GM19468 (cell line): ENCODE measurements around the gene COQ8A.
"Not testable (repeated sequence)": the region's sequence is repeated elsewhere in the genome, so short reads cannot be mapped to it uniquely, and the experiment has no call there.

Experiments used
- ATAC-seq: cut with Tn5 transposase; IDR thresholded peaks from one replicate; pipeline ENCODE4 v1.9.1; 2021; ENCODE audit warnings: mild to moderate bottlenecking, moderate library complexity, moderate number of reproducible peaks; ENCODE audit not compliant: unreplicated experiment; ENCODE audit errors: extremely low read depth

COQ8A gene

GRCh38 chr1:226999579-226999978 is 59.5 kb downstream of the COQ8A start:
- ATAC-seq, result not testable (repeated sequence)

DNA sequence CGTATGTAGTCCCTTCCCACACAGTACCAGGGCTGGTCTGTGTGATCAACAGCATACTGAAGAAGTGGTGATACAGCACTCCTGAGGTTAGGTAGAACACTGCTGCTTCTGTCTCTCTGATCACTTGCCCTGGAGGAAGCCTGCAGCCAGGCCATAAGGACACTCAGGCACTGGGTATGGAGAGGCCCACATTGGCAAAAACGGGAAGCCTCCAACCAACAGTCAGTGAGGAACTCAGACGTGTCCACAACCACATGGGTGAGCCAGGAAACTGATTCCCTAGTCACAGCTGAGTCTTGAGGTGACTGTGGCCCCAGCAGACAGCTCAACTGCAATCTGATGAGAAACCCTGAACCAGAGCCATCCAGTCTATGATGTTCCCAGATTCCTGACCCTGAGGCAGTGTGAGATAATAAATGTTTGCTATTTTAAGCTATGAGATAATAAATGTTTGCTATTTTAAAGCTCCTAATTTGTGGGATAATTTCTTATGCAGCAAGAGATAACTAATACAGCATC is 62.5 kb downstream of the COQ8A start:
- ATAC-seq, result no peak

GRCh38 chr1:227003165-227003564 is 63.1 kb downstream of the COQ8A start:
- no peak for ATAC-seq

DNA sequence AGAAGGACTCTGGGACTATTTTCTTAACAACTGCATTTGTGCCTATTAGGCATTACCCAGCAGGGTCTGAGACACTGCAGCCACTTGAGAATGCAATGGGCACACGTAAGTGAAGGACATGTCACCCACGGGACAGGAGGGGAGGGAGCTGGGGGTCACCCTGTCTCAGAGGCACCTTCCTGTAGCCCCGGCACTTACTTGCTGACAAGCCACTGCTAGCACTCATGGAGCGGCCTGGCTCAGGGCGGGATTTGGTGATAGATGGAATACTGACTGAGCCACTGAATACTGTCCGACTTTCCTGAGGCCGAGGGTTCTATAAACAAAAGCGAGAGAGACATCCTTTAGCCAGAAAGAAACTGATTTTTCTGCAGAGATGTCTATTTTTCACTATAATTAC is 64.7 kb downstream of the COQ8A start:
- no peak for ATAC-seq

DNA sequence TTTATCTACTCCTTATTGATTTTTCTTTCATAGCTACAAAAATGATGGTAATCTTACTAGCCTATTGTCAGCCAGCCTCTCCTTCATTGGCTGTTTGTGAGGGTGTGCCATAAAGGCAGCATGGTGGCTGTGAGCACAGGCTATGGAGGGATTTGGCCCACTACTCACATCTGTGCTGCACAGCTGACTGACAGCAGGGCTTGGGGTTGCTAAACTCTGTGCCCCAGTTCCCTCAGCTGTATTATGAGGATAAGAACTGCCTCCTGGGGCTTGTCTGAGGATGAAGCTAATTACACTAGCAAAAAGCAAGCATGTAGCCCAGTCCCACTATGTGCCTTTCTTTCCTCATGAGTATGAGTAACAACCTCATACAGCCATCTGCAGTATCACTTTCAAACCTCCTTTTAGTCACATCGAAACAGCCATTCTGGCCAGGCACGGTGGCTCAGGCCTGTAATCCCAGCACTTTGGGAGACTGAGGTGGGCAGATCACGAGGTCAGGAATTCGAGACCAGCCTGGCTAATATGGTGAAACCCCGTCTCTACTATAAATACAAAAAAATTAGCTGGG is 66.2 kb downstream of the COQ8A start:
- no peak for ATAC-seq

DNA sequence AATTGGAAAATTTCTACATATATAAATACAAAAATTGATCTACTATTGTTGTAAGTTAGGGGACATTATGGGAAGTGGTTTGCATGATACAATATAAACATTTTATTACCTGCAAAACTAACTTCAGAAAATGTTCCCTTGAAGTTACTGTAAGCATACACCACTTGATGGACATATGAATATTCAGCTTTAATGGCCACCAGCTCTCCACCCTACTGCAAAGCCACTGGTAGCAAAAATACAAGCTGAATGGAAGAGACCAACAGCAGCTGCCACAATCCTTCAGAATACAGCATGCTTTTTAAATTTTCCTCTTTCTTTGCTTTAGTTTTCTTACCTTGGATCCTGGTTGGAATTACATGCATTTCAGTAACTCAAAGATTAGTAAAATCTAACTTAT is 69.8 kb downstream of the COQ8A start:
- no peak for ATAC-seq

DNA sequence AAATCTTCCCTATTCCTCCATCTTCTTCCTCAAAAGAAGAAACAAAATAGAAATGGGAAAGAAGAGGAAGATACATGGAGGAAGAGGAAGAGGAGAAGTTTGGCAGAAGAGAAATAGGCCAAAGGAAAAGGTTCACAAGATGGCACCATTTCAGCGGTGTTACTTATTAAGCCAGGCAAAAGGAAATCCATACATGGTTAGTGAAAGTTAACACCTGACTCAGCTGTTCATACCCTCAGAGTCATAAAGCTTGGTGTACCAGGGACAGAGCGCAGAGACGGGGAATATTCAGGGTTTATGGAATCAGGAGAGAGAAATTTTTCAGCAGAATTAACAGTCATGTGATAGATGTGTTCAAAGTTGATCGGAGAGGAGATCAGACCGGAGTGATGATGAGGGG is 70.6 kb downstream of the COQ8A start:
- no peak for ATAC-seq

DNA sequence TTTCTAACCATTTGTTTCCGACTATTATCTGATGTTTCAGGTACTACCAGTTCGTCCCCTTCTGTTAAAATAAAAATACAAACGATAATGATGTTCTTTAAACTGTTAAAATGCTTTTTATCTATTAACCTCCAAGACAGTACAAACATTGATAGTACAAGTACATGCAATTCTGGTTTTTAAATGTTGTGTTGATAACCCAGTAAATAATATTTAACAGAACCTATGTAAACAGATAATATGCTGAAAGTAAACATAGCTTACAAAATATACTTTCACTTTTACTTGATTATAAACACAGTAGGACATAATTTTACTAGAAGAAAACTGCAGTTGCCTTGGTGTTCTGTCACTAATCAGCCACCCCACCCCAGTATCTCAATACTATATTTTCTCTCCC is 76.9 kb downstream of the COQ8A start:
- ATAC-seq, result no peak

DNA sequence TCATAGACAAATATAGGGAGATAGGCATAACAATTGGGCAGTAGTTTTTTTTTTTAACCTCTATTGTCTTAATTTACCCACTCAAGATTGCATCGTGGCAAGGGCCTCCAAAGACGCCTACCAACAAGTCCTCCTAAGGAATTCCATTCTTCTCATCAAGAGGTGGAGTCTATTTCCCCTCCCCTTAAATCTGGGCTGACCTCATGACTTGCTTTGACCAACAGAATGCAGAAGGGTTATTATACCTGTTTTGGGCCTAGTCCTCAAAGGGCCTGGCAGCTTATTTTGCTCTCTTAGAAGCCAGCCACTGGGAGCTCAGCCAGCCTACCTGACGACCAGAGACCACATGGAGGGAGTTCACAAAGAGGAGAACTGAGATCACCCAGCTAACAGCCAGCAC is 92.3 kb downstream of the COQ8A start:
- ATAC-seq, result no peak

DNA sequence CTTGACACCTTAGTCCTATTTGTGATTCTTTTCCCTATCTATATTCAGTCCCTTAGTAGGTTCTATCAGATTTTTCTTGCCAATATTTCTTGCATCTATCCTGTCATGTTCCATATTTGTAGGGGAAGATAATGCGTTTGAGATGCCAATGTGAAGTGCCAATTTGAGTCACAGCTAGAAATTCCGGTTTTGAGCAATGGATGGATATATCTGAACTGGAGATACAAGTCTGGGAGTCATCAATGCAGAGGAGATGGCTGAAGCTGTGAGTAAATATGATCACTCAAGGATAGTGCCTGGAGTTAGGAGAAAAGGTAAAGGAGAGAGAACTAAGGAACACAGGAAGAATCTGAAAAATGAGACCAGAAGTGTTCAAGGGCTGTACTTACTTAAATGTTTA is 93.8 kb downstream of the COQ8A start:
- ATAC-seq, result no peak

DNA sequence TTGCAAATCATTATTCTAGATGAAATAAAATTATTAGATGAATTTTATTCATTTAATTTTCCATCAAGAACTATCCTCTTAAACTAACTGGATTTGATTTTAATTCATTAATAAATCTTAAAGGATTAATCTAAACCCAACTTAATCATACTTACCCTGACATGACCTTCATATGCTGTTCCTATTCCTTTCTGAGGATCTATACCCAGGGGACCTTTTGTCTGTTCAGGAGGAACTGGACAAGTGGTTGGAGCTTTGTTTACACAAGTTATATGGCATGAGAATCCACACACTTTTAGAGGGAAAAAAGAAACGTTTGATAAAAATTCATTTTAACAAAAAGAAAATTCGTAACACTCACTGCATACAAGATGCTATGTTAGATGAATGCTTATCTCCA is 95.2 kb downstream of the COQ8A start:
- no peak for ATAC-seq

GRCh38 chr1:227037121-227037520 is 97.0 kb downstream of the COQ8A start:
- no peak for ATAC-seq
